ENCODE measurements around the gene IL2RA.

DNA sequence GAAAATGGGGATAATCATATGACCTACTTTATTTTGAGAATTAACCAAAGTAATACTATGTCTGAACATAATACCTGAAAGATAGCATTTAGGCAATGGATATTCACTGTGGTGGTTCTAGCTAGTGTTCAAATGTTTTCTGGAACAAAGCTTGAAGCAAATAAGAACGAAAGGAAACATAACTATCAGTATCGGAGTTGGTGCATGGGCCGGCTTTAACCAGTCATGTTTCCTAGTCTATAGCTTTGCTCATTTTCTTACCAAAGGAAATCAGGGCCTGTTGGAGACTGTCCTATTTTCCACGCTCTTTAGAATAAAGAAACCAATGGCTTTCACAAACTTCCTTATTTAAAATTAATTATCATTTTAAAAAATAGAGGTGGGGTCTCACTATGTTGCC, 8.9 kb downstream of the IL2RA start:
- no peak for TF ChIP-seq CTCF (IDR thresholded peaks at IDR 0.05)
- TF ChIP-seq POLR2A (IDR thresholded peaks at IDR 0.05), result no peak
